Measurements from ENCODE around the gene HSPB8.
A peak's percentile ranks its signal among the peaks of the same experiment; 100 is the strongest.

The HSPB8 gene, protein sequence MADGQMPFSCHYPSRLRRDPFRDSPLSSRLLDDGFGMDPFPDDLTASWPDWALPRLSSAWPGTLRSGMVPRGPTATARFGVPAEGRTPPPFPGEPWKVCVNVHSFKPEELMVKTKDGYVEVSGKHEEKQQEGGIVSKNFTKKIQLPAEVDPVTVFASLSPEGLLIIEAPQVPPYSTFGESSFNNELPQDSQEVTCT

GRCh38 chr12:119178544-119179334 lies at the start of gene HSPB8:
Gene HSPB8 (plus strand): TSS chr12:119178931. CDS start chr12:119179313, 382 bp downstream.
- peak; percentile 65 for DNase-seq (ENCODE audit: low spot score)

- no peak for DNase-seq (ENCODE audit: low spot score)
Observed at GRCh38 chr12:119129827-119130434, 48.8 kb upstream of the HSPB8 start.

DNA sequence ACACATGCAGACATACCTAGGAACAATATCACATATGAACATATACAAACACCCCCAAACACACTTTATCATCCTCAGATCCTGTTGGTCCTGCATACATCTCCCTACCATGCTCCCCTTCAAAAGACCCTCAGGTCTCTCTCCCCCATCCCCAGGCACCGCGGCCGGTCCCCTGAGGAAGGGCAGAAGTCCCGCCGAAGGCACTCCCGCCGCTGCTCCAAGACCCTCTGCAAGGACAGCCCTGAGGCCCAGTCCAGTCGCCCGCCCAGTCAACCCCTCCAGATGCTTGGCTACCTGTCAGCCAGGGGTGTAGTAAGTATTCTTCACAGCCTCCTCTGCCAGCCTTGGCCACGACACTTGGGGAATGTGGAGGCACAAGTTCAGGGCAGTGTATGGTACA lies 48.2 kb upstream of the HSPB8 start:
- no peak for DNase-seq (ENCODE audit: low spot score)

GRCh38 chr12:119134284-119135072 lies 44.3 kb upstream of the HSPB8 start:
- DNase-seq (ENCODE audit: low spot score), result no peak

DNA sequence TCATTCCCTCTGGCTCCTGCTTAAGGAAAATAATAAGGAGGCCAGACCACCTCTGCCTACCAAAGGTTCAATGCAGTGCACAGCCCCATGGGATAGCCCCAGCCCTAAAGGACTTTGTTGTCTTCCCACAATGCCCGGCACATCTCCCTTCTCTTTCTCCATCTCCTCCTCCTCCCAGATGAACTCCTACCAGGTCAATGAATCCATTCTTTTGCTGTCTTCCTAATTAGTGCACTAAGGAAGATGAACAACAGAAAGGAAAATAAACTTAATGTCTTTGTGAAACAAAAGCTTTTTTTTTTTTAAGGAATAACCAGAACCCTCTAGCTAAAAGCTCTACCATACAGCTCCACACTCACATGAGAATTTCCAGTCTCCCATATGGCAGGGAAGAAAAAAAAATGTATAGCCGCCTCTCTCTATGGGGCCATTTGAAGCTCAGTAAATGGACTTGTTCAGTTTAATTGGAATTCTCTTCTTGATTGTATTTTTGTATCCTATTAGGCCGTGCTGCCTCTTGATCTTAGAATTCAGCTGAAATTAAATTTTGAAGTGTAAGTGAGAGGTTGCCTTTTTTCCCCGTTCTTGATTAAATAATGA lies 41.8 kb upstream of the HSPB8 start:
- no peak for DNase-seq (ENCODE audit: low spot score)

- DNase-seq (ENCODE audit: low spot score), result no peak
Observed at GRCh38 chr12:119139448-119139847, 39.3 kb upstream of the HSPB8 start.

DNA sequence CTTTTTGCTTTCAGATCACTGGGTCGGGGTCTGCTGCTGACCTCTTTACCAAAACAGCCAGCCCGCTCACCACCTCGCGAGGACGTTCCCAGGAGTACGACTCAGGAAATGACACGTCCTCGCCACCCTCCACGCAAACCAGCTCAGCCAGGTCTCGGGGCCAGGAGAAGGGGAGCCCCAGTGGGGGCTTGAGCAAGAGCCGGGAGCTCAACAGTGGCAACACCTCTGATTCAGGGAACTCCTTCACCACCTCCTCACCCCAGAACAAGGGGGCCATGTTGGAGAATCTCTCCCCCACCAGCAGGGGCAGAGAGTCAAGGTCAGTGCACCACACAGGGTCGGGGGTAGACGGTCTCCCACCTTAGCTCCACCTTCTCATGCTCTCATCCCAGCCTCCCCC lies 33.4 kb upstream of the HSPB8 start:
- no peak for DNase-seq (ENCODE audit: low spot score)

DNA sequence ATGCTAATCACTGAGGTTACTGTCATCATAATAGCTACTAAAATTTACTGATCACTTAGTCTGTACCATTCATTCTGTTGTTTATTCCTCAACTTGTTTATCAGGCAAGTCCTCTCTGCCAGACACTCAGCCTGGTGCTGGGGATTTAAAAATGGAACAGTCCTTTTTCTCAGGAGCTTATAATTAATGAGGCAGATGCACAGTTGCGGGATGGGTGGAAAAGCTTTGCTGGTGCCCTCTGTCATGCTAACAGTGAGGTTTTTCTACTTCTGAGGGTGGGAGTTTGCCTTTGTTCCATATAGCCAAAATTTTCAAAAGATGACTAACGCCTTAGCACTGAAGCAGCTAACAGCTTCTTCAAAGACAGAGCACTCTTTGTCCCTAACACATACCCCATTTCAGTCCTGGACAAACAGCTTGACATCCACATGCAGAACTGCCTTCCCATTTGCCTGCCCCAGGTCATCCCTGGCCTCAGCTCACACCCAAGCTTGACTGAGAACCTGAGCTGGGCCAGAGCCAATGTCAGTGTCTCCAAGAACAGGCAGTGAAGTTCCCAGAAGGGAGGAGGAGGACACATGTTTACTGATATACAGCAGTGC lies 30.8 kb upstream of the HSPB8 start:
- no peak for DNase-seq (ENCODE audit: low spot score)

GRCh38 chr12:119149270-119149669 lies 29.5 kb upstream of the HSPB8 start:
- no peak for DNase-seq (ENCODE audit: low spot score)

- no peak for DNase-seq (ENCODE audit: low spot score)
Observed at GRCh38 chr12:119151445-119152026, 27.2 kb upstream of the HSPB8 start.

- DNase-seq (ENCODE audit: low spot score), result no peak
Observed at GRCh38 chr12:119153477-119154434, 25.0 kb upstream of the HSPB8 start.

DNA sequence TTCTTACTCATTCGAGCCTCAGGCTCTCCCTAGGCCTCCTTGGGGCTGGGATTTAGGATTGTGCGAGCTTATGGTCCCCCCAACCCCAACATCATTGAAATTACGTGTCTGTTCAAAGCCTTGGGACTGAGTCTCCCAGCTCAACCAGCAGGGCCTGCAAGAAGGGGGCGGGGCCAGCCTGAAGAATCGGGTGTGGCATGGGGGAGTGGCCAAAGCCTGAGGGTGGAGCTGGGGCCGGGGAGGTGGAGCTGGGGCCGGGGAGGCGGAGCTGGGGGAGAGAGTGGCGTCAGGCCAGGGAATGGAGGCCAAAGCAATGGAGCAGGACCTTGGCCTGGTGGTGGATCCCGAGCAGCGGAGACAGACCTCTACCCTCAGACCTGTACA lies 24.3 kb upstream of the HSPB8 start:
- no peak for DNase-seq (ENCODE audit: low spot score)

DNA sequence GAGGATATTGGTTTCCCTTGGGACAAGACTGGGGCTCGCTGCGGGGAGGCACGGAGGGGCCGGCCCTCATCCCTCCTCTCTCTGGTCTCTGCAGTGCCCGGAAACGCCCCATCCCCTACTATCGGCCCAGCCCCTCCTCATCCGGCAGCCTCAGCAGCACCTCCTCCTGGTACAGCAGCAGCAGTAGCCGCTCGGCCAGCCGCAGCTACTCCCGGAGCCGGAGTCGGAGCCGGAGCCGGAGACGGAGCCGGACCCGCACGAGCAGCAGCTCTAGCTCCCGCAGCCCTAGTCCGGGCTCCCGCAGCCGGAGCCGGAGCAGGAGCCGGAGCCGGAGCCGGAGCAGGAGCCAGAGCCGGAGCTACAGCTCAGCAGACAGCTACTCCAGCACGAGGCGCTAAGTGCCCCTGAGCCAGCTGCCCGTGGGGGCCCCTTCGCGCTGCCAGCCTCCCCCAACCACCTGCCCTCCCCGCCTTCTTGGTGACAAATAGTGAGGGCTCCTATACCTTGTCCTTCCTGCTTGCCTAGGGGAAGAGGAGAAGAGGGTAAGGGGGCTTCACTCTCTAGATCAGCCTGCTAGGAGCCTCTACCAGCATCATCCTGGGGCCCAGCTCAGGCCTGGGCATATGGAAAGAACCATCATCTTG lies 22.2 kb upstream of the HSPB8 start:
- DNase-seq (ENCODE audit: low spot score), result no peak

DNA sequence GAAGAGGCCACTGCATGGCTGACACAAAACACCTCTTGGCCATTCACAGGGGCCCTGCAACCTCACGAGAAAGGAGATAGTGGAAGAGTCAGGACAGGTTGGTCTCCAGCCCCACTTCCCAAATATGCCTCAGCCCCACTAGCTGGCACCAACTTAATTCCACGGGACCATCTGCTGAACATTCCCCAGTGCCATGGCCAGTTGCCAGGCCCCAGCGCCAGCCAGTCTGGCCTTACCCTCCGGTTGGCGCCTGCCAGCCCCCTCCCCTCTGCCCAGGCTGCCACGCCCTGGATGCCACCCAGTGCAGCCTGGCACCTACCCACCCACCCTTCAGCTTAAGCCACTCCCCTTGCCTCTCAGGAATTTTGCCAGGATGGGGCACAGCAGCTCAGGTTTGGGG lies 21.2 kb upstream of the HSPB8 start:
- no peak for DNase-seq (ENCODE audit: low spot score)

DNA sequence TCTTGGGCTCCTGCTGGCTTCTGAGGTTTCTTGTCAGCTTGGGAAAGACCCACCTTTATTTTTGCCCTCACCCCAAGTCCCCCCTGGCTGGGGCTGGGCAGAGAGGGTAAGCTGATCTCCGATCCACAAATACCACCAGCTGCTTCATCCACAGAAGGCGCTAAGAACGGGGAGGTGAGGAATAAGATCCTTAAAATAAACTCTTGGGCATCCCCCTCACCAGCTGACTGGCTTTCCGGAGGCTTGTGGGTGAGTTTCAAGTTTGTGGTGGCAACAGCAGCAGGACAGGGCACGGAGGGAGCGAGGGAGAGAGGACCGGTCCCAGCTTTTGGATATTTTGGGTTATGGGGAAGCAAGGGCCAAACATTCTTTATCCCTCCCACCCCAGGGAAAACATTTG lies 20.8 kb upstream of the HSPB8 start:
- DNase-seq (ENCODE audit: low spot score), result no peak

DNA sequence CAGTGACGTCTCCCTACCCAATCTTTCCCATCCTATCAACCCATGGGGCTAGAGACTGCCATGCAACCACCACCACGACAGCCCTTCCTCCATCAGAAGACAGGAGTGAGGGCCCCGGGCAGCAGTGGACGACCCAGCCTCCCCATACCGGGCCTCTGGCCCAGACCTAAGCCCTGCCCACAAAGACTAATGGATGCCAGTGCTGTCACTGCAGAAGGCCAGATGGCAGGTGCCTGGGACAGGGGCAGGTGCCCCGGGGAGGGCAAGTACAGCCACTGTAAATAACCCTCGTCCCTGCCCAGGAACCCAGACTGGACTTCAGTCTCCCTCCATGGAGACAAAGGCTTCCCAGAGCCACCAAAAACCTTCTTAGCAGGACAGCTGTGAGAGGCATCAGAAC lies 20.3 kb upstream of the HSPB8 start:
- no peak for DNase-seq (ENCODE audit: low spot score)

DNA sequence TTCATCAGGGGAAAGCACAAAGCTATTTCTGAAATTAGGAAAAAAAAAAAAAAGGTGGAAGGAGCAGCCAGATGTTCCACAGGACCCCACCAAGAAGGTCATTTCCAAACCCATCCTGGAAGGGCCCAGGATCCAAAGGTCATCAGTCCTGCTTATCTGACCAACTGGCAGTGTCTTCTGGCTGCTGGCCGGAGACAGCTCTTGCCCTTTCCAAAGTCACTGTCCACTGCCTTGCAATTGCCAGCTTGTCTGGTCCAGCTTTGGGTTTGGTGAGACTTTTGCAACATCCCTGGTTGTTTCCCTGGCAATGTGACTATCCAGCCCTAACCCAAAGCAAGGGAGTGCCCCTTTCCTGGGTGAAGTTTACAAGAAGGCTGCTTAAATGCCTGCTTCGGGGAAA lies 18.9 kb upstream of the HSPB8 start:
- no peak for DNase-seq (ENCODE audit: low spot score)

GRCh38 chr12:119167902-119168301 lies 10.8 kb upstream of the HSPB8 start:
- no peak for DNase-seq (ENCODE audit: low spot score)

- no peak for DNase-seq (ENCODE audit: low spot score)
Observed at GRCh38 chr12:119168721-119169120, 10.0 kb upstream of the HSPB8 start.

DNA sequence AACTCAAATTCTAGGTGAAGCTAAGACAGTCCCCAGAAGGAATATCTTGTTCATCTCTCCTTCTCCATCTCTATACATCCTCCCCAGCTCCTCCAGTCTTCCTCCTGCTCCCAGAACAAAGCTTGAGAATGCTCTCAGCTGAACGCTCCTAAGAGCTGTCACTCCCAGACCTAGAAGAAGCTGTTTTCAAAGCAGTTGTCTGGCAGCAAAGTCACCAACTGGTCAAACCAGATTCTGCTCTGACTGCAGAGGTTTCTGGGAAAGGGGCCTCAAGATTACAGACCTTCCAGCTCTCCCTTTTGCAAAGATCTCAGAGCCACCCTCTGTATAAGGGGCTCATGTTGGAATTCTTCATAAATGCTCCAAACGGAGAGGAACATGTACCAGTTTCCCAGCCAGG lies 9.6 kb upstream of the HSPB8 start:
- no peak for DNase-seq (ENCODE audit: low spot score)
